HG03097 (cell line): ENCODE results near the gene SYCP2L.
A peak's percentile ranks its signal among the peaks of the same experiment; 100 is the strongest.
"Not testable (repeated sequence)": the region's sequence is repeated elsewhere in the genome, so short reads cannot be mapped to it uniquely, and the experiment has no call there.

Experiments
- ATAC-seq: cut with Tn5 transposase; IDR thresholded peaks from one replicate; pipeline ENCODE4 v1.9.1; 2021; ENCODE audit not compliant: unreplicated experiment, low FRiP score

Gene SYCP2L

DNA sequence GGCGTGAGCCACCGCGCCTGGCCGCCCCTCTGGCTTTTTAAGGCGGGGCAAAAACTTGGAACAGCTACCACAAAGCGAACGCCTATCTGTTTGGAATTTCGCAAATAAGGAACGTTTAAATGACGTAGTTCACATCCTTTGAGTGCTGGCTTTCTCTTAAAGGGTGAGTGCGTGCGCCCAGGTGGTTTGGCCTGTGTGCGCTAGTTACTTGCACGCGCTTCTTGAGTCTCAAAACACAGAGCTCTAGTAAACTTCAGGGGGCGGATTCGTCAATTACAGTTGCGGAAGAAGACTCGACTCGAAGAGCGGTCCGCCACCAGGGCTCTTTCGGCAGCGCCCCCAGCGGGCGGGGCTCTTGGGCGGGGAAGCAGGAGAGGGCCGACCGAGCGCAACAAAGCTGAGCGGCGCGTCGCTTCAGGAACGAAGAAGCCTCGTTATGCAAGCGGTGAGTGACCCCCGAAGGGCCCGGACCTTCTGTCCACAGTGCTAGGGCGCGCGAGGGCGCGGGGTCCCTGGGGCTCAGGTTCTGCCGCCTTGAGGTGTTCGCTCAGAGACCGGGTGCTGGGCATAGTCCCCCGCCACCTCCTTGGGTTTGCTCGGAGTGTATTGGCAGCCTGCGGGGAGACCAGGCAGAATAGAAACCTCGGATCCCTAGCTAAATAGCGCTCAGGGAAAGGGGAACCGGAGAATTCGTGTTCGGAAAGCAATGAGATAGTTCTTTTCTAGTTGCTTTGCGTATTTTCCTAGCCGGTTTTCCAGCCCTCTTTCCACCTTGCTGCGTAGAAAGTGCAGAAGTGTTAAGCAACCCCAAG, at the start of gene SYCP2L:
TSS of gene SYCP2L (plus strand) at position 362 of the 812 bp plus-strand sequence. CDS start at position 437, 75 bp downstream.
- ATAC-seq, result peak; percentile 65

GRCh38 chr6:10837622-10837994, 49.2 kb upstream of the SYCP2L start:
- ATAC-seq, result no peak

GRCh38 chr6:10837995-10838793, 48.7 kb upstream of the SYCP2L start, which contains the start of gene MAK:
Gene MAK, minus strand, starts transcription at chr6:10838539. Its CDS starts 7,891 bp downstream, at chr6:10830648.
- peak; percentile 76 for ATAC-seq

DNA sequence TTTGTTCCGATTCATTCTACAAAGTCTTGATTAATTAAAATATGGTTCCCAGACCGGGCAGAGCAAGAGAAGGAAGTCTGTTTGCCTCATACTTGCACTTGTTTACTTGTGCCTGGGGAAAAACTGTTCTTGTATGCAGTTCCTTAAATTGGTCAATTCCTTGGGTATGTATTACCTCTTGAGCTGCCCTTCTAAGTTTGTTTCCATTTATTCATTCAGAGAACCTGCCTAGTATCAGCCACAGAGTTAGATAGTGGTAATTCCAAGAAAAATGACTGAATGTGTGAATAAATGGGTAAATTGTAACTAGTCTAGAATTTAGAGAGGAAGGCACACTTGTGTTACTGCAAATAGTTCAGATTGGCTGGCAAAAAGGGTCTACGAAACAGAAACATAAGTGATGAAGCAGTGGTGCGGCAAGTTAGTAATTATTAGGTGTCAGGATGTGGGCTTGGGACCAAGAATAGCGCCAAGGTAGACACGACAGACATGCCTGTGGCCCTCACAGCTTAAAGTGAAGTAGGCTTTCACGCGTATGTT, 48.0 kb upstream of the SYCP2L start:
- peak; percentile 73 for ATAC-seq

- ATAC-seq, result no peak
Measured at GRCh38 chr6:10843554-10843953, 43.3 kb upstream of the SYCP2L start.

- ATAC-seq, result no peak
Measured at GRCh38 chr6:10847684-10848083, 39.2 kb upstream of the SYCP2L start.

DNA sequence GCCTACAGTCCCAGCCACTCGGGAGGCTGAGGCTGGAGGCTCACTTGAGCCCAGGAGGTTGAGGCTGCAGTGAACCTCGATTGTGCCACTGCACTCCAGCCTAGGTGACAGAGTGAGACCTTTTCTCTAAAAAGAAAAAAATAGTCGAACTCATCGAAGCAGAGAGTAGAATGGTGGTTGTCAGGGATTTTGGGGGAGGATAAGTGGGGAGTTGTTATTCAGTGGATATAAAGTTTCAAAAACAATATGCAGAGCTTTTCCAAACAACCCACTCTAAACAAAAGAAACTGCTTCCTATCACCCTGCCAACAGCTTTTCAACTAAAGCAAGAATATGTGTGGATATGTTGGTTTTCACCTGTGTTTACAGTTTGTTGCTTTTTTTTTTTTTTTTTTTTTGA, 37.0 kb upstream of the SYCP2L start:
- no peak for ATAC-seq

GRCh38 chr6:10850728-10851127, 36.1 kb upstream of the SYCP2L start:
- no peak for ATAC-seq

GRCh38 chr6:10852361-10852960, 34.4 kb upstream of the SYCP2L start:
- ATAC-seq, result no peak

- not testable (repeated sequence) for ATAC-seq
Measured at GRCh38 chr6:10853849-10854300, 33.0 kb upstream of the SYCP2L start.

DNA sequence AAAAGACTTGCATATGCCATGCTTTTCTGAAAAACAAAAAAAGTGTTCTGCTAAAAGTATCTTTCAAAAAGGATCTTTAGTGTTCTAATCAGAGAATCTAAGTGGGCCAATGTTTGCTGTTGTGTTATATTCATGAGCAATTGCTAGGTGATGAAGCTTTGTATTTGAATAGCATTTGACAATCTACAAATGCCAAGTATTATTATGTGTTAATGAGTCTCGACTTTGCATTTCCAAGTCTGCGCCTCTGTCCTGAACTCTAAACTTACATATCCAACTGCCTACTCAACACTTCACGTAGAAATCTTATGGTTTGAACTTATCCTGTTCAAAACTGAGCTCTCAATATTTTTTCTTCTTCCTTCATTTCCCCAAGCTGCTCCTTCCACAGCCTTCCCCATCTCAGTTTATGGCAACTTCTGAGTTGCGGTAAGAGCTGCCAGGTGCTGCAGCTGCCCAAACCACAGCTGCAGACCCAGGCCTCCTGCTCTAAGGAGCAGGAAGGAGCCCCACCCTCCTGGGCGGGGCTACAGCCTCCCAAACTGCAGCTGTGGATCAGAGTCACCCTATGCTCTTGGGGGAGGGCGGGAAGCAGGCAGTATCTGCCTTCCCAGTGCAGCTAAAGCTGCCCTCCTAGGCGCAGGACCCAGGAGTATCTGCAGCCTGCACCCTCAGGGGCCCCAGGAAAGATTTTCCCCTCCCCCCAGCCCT, 31.8 kb upstream of the SYCP2L start:
- ATAC-seq, result no peak

GRCh38 chr6:10857259-10857658, 29.6 kb upstream of the SYCP2L start:
- no peak for ATAC-seq

DNA sequence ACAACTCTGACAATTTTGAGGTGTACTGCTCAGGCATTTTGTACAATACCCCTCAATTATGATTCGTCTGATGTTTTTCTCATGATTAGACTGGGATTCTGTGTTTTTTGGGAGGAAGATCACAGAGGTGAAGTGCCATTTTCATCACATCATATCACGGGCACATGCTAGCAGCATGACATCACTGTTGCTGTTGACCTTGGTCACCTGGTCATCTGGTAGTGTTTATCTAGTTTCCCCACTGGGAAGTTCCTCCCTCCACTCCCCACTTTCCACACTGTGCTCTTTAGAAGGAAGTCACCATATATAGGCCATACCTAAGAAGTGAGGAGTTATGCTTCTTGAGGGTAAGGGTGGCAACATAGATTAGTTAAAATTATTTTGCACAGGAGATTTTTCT, 25.8 kb upstream of the SYCP2L start:
- ATAC-seq, result no peak

DNA sequence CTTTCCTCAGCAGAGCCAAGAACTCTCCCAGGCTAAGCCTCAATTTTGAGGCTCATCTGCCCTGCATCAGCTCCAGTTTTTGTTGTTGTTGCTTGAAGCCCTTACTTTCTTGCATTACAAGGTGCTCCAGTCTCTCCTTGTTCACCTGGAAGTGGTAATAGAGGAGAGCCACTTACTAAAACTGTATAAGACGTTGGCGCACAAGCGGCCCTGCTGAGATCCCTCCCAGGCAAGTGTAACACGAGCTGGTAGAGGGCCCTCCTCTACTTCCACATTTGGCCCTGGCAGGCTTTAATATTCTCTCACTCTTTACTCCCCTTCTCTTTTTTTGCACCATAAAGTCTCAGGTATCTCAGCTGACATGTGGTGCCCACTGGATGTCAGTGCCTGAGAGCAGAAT, 24.5 kb upstream of the SYCP2L start:
- no peak for ATAC-seq

DNA sequence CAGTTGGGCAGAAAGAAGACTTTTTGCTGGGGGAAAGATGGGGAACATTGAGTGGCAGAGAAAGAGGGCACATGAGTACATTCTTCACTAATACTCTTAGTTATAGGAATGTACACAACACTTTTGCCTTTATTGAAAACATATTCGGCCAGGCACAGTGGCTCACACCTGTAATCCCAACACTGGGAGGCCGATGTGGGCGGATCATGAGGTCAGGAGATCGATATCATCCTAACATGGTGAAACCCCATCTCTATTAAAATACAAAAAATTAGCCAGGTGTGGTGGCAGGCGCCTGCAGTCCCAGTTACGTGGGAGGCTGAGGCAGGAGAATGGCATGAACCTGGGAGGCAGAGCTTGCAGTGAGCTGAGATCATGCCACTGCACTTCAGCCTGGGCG, 23.8 kb upstream of the SYCP2L start:
- ATAC-seq, result not testable (repeated sequence)

DNA sequence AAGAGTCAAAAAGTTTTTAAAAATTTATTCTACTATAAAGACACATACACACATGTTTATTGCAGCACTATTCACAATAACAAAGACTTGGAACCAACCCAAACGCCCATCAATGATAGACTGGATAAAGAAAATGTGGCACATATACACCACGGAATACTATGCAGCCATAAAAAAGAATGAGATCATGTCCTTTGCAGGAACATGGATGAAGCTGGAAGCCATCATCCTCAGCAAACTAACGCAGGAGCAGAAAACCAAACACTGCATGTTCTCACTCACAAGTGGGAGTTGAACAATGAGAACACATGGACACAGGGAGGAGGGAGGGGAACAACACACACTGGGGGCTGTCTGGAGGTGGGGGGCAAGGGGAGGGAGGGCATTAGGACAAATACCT, 20.1 kb upstream of the SYCP2L start:
- not testable (repeated sequence) for ATAC-seq

GRCh38 chr6:10867952-10868351, 18.9 kb upstream of the SYCP2L start:
- no peak for ATAC-seq

DNA sequence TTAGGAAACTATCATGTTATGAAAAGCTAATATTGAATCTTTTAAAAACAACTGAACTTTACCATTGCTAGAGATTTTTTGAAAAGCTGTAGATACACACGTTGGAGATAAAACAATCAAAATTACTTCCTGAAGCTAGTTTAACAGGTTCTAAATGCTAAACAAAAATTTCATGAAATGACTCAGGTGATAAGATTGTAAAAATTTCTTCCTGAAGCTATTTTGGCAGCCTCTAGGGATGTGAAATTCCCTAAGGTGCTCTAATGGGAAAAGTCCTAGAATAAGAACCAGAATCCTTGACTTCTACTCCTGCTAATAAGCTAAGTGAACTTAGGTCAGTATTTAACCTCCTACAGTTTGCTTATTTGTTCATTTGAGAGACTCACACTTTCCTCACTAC, 13.5 kb upstream of the SYCP2L start:
- ATAC-seq, result no peak

DNA sequence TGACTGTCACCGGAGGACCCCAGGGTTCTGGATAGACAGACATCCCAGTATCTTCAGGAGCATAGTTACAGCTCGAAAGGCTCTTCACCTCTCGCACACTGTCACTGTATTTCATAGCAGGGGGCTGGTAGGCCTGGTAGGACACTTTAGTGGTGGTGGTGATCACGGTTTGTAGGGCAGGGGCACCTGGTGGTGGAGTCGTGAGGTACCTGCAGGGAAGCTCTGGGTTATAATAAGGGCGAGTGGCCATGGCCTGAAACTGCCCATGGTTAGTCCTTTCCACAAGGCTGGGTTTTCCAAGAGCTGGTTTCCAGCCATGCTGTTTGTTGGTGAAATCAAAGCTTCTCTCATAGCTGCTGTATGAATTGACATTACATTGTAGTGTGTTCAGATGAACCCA, 12.6 kb upstream of the SYCP2L start:
- no peak for ATAC-seq

DNA sequence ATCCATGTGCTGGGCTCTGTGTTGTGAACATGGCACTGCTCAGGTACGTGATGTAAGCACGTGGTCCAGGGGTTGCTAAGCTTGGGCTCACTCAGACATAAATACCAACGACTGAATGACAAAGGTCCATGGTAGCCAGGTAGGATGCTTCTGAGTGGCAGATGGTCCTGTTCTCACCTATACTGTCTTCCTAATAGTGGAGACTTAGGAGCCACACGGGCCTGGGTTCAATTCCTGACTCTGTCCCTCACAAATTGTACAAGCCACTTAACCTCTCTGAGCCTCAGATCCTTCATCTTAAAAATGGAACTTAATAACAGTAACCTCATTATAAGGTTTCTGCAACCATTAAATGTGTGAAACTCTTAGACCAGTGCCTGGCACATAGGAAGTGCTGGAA, 11.8 kb upstream of the SYCP2L start:
- ATAC-seq, result no peak
